ENCODE results near the gene TSHZ2.

DNA sequence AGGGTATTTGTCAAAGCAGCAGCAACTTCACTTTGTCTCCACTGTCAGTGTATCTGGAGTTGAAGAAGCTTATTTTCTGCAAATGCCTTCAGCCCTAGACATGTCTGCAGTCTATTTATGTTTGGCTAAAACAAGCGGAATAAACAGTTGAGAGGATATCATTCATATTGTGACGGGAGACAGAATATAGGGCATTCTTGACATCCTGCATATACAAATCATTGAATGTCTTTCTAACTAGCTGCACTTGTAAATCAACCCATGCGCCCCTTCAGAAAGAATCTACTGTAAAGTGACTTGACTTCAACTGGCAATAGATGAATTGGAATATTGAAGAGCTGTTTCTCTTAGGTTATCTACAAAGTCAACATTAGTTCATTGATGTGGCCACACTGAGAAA is 258.9 kb downstream of the TSHZ2 start:
- TF ChIP-seq RAD21 (IDR thresholded peaks at IDR 0.05; ENCODE audit: low read depth) (no peak), POLR2AphosphoS5 (IDR thresholded peaks at IDR 0.05; ENCODE audit: low read depth, low read length) (no peak), EZH2 (IDR thresholded peaks at IDR 0.05) (no peak), POLR2A (IDR thresholded peaks at IDR 0.05; ENCODE audit: borderline replicate concordance, extremely low read depth, insufficient read depth, insufficient read length) (no peak), SIN3A (IDR thresholded peaks at IDR 0.05; ENCODE audit: low read depth) (no peak), EZH2phosphoT487 (IDR thresholded peaks at IDR 0.05; ENCODE audit: borderline replicate concordance) (no peak), YY1 (IDR thresholded peaks at IDR 0.05; ENCODE audit: extremely low read depth, insufficient replicate concordance, low read depth, low read length) (no peak), ZFX (IDR thresholded peaks at IDR 0.05) (no peak)
- TF ChIP-seq, protein P1, sequence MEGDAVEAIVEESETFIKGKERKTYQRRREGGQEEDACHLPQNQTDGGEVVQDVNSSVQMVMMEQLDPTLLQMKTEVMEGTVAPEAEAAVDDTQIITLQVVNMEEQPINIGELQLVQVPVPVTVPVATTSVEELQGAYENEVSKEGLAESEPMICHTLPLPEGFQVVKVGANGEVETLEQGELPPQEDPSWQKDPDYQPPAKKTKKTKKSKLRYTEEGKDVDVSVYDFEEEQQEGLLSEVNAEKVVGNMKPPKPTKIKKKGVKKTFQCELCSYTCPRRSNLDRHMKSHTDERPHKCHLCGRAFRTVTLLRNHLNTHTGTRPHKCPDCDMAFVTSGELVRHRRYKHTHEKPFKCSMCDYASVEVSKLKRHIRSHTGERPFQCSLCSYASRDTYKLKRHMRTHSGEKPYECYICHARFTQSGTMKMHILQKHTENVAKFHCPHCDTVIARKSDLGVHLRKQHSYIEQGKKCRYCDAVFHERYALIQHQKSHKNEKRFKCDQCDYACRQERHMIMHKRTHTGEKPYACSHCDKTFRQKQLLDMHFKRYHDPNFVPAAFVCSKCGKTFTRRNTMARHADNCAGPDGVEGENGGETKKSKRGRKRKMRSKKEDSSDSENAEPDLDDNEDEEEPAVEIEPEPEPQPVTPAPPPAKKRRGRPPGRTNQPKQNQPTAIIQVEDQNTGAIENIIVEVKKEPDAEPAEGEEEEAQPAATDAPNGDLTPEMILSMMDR (IDR thresholded peaks at IDR 0.05 in 2 of 3, conservative IDR thresholded peaks at IDR 0.05 in 1 of 3; ENCODE audit: borderline replicate concordance in 1 of 3, insufficient read depth in 1 of 3, low read depth in 2 of 3, low read length in 2 of 3), result no peak
- TF ChIP-seq, protein P2, sequence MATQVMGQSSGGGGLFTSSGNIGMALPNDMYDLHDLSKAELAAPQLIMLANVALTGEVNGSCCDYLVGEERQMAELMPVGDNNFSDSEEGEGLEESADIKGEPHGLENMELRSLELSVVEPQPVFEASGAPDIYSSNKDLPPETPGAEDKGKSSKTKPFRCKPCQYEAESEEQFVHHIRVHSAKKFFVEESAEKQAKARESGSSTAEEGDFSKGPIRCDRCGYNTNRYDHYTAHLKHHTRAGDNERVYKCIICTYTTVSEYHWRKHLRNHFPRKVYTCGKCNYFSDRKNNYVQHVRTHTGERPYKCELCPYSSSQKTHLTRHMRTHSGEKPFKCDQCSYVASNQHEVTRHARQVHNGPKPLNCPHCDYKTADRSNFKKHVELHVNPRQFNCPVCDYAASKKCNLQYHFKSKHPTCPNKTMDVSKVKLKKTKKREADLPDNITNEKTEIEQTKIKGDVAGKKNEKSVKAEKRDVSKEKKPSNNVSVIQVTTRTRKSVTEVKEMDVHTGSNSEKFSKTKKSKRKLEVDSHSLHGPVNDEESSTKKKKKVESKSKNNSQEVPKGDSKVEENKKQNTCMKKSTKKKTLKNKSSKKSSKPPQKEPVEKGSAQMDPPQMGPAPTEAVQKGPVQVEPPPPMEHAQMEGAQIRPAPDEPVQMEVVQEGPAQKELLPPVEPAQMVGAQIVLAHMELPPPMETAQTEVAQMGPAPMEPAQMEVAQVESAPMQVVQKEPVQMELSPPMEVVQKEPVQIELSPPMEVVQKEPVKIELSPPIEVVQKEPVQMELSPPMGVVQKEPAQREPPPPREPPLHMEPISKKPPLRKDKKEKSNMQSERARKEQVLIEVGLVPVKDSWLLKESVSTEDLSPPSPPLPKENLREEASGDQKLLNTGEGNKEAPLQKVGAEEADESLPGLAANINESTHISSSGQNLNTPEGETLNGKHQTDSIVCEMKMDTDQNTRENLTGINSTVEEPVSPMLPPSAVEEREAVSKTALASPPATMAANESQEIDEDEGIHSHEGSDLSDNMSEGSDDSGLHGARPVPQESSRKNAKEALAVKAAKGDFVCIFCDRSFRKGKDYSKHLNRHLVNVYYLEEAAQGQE (IDR thresholded peaks at IDR 0.05; ENCODE audit: low read depth), result no peak
- TF ChIP-seq, protein P3, sequence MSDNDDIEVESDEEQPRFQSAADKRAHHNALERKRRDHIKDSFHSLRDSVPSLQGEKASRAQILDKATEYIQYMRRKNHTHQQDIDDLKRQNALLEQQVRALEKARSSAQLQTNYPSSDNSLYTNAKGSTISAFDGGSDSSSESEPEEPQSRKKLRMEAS (IDR thresholded peaks at IDR 0.05), result no peak

All from HCT116 (cell line).